HG03457 (cell line): ENCODE results near the gene PTPRT.

Experiments used
- ATAC-seq: cut with Tn5 transposase; IDR thresholded peaks from one replicate; pipeline ENCODE4 v1.9.1; 2021; ENCODE audit warnings: moderate number of reproducible peaks; ENCODE audit not compliant: unreplicated experiment

Gene PTPRT

DNA sequence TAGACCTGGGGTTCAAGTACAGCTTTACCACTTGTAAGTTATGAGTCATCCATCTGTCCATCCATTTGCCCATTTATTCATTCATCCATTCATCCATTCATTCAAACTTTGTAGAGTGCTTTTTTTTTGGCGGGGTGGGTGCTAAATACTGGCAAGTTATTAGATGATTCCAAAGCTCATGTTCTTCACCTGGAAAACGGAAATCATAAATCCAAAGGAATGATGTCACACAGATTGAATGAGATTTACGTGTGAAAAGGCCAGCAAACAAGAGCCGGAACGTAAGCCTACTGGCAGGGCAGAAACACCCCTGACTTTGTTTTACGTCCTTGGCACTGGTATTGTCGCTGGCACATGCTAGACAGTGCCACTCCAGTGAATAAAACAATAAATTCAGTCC lies 1090.6 kb downstream of the PTPRT start:
- ATAC-seq, result no peak

- ATAC-seq, result no peak
Measured at GRCh38 chr20:42098418-42098817, 1091.3 kb downstream of the PTPRT start.

DNA sequence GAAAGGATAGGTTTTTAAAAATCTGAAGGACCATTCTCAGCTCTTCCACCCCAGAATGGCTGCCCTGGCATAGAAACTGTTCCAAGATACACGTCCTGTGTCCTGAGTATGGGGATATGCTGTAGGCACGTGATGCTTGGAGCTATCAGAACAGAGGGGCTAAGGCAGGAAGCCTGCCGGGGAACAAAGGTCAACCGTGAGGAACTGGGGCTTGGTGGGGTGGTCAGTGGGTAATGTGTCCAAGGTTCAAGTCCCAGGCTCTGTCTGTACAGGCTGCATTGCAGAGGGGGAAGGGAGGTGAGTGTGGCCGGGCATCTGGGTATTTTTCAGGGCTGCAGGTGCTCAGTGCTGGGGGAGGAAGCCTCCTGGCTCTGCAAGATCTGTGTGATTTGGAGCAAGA lies 1092.0 kb downstream of the PTPRT start:
- no peak for ATAC-seq

DNA sequence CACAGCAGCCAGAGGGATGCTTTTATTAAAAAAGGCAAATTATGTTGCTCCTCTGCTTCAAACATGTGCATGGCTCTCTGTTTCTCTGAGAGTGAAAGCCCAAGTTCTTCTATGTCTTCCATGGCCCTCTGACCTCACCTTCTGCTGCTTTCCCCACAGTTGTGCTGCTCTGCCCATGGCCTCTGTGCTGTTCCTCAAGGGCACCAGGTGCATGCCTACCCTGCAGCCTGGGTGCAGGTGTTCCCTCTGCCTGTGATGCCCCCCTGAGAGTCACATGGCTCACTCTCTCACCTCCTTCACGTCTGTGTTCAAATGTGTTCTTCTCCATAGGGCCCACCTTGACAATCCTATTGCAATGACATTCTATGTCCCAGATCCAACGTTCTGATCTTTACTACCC lies 1094.5 kb downstream of the PTPRT start:
- ATAC-seq, result no peak

DNA sequence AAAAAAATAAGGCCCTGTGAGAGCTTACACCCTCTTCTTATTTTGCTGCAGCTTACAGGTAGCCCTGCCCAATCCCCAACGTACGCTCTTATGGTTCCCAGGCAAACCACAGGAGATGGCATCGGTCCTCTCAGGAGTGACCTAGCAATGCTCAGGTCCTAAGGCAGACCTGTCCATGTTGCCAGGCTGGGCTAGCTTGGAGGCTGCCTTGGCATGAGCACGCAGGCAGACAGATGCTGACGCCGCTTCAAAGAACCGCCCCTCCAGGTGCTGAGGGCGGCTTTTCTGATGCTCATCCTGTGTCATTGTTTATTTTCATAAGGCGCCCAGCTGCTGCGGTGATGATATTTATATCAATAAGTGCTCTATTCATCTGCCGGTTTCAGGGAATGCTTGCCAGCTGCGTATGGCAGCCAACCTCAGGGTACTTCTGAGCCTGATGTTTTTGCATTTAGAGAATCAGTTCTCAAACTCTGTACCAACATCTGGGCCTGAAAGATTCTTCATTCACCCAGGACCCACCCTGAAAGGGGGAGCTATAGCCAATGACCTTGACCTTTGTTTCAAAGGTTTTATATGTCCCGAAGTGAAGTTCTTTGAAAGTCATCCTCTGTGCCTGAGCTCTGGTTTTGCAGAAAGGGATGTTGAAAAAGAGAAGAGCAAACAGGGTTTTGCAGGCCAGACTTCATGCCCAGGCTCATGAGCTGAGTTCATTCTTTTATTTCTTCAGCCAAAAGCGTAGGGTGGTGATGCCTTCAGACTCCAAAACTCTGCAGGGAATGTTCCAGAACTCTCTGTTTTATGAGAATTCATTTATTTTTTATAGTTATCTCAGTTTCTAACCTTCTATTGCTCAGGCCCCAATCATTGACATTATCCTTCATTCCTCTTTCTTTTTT lies 1095.9 kb downstream of the PTPRT start:
- no peak for ATAC-seq

- ATAC-seq, result no peak
Measured at GRCh38 chr20:42093041-42093440, 1096.7 kb downstream of the PTPRT start.

GRCh38 chr20:42085366-42085765 lies 1104.3 kb downstream of the PTPRT start:
- no peak for ATAC-seq

DNA sequence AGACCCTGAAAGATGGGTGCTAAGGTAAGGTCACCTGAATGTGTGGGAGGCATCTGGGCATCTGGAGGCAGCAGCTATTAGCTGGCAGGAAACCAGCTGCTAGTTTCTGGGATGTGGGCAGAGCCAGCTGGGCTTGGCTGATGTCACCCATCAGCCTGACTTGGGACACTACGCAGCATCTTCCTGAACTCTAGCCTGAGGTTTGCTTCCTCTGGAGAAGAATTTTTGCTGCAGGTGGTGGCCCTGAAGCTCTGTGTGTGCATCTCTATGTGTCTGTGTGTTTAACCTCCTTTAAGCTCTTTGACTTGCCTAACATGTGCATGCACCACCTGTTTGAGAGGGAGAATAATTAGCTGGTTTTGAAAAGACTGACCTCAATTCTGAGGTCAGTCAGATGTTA lies 1106.4 kb downstream of the PTPRT start:
- no peak for ATAC-seq

GRCh38 chr20:42082611-42083010 lies 1107.1 kb downstream of the PTPRT start:
- ATAC-seq, result no peak

DNA sequence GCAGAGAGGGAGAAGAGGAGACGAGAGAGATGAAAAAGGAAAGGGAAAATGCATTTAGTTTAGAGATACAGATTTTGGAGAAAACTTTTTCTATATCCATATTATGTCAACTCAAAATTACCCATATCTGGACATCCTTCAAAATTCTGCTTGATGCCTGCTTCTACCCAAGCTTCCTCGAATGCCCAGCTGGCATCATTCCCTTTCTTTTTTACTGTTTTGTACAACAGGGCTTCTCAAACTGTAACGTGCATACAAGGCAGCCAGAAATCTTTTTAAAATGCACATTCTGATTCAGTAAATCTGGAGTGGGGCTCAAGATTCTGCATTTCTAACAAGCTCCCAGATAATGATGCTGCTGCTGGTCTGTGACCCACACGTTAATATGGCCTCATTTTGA lies 1108.8 kb downstream of the PTPRT start:
- ATAC-seq, result no peak

GRCh38 chr20:42074944-42075343 lies 1114.8 kb downstream of the PTPRT start:
- ATAC-seq, result no peak

DNA sequence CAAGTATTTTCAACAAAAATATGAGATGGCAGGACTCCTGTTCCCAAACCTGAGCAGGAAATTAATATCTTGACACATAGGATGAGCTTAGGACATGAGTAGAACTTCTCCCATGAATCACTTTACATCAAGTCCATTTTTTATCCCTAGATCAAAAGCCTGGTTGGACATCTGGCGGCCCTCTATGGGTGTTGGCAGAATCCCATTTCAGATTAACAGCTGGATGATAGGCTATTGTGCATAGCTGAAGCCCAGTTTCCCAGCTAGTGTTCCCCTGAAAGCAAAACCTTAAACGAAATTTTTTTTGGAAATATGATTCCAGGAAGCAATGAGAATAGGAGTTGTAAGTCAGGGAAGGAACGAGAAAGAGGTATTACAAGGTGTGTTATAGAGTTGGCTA lies 1122.1 kb downstream of the PTPRT start:
- ATAC-seq, result no peak

GRCh38 chr20:42067174-42067573 lies 1122.5 kb downstream of the PTPRT start:
- ATAC-seq, result no peak

DNA sequence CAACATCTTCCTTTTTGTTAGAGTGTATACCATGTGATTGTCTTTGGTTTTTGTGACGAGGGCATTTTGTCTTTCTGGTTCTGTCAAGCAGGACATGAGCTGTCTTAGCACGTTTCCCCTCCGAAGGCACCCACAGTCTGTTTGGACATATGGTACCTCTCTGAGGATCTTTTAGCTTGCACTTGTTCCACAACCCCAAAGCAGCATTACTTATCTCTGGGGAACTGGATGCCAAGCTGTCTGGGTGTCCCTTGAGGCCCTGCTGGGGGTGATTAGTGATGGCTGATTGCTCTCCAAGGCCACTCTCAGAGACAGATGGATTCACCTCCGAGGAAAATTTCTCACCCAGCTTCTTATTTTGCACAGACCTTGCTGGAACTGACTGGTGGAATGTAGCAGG lies 1126.6 kb downstream of the PTPRT start:
- no peak for ATAC-seq

- no peak for ATAC-seq
Measured at GRCh38 chr20:42053350-42053749, 1136.4 kb downstream of the PTPRT start.

- no peak for ATAC-seq
Measured at GRCh38 chr20:42051921-42052320, 1137.8 kb downstream of the PTPRT start.

DNA sequence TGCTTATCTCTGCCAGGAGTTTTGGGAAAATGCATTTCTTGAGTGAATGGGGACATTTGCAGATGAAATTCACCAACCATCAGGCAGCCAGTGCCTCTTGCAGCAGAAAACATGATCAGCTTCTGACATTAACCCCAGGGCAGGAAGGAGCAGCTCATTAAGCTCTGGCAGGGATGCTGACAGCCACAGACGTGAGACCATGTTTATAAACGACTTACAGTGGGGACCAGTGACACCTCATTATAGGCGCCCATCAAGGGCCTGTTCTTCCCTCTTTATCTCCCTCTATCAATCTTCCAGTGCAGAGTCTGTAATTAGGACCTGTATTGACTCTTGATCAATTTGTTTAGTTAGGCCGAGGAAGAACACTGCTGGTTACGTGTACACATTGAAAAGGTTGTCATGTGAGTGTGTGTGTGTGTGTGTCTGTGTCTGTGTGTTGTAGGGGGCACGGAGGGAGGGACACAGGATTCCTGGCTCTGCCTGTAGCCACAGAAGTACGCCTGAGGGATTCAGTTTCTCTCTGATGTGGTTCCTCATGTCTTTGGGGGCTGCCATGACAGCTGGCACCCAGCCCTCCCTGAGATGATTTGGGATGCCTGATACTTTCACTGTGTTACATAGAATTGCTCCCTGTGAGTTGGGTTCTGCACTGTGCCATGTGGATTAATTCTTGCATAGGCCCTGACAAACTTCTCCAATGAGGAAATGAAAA lies 1143.2 kb downstream of the PTPRT start:
- no peak for ATAC-seq

DNA sequence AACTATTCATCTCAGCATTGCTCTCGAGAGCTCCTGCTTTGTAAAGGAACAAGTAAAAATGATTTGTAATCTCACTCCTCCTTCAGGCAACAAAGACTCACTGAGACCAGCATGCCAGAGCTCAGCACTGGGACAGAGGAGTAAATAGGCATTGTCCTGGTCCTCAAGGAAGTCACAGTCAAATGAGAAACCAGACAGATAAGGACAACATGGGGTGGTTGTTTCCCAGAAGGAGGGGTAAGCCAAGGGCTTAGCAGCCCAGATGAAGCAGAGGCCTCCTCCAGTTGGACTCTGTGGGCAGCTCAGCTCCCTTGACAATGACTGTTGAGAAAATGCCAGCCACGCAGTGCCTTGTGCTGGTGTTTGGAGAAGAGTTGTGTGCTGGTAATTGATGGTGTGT lies 1145.8 kb downstream of the PTPRT start:
- no peak for ATAC-seq

- ATAC-seq, result no peak
Measured at GRCh38 chr20:42041000-42041565, 1148.6 kb downstream of the PTPRT start.

- no peak for ATAC-seq
Measured at GRCh38 chr20:42027746-42028268, 1161.9 kb downstream of the PTPRT start.

- ATAC-seq, result no peak
Measured at GRCh38 chr20:42026599-42026998, 1163.1 kb downstream of the PTPRT start.

- ATAC-seq, result no peak
Measured at GRCh38 chr20:42024653-42025052, 1165.1 kb downstream of the PTPRT start.
